Lung (tissue), 12 donors: ENCODE data around the gene MAP3K15. TPM values are rescaled to one million over a fixed set of nuclear protein-coding genes. Genes with fewer than 3 reads are reported as not detected.

Experiments used
- ATAC-seq: fragments of 200-7000 bp; cut with Tn5 transposase; one replicate; pipeline ENCODE4 v1.9.1; 2020; ENCODE audit warnings: moderate number of reproducible peaks; ENCODE audit not compliant: insufficient read depth, low FRiP score
- DNase-seq, 3 donors: peaks; one replicate each; pipeline ENCODE4 v3.0.0-alpha.2; 2013 to 2017
- H3K27ac ChIP-seq, 2 donors: one replicate each; pipeline ENCODE4 v1.5.1; 2013; ENCODE audit warnings: mild to moderate bottlenecking in 2 of 2, moderate library complexity in 2 of 2, control low read depth in 1 of 2, inconsistent platforms in 1 of 2, low read depth in 1 of 2, low read length in 1 of 2
- H3K27me3 ChIP-seq, 3 donors: one replicate each; pipeline ENCODE4 v1.5.1; 2013; ENCODE audit warnings: low read length in 2 of 3; ENCODE audit not compliant: control insufficient read depth in 3 of 3, insufficient read depth in 3 of 3
- H3K36me3 ChIP-seq, 4 donors: one replicate each; pipeline ENCODE4 v1.5.1; 2013; ENCODE audit warnings: low read length in 4 of 4, mild to moderate bottlenecking in 1 of 4, moderate library complexity in 1 of 4; ENCODE audit not compliant: control insufficient read depth in 4 of 4, insufficient read depth in 4 of 4
- H3K4me1 ChIP-seq, 5 donors: one replicate each; pipeline ENCODE4 v1.5.1; 2013; ENCODE audit warnings: low read length in 5 of 5, mild to moderate bottlenecking in 2 of 5, moderate library complexity in 1 of 5; ENCODE audit not compliant: control insufficient read depth in 5 of 5, insufficient read depth in 5 of 5
- H3K4me3 ChIP-seq: one replicate; pipeline ENCODE4 v1.5.1; 2013; ENCODE audit warnings: mild to moderate bottlenecking, control low read depth, moderate library complexity
- H3K9ac ChIP-seq, 2 donors: one replicate each; pipeline ENCODE4 v1.5.1; 2013; ENCODE audit warnings: low read length in 2 of 2, control low read depth in 1 of 2; ENCODE audit not compliant: insufficient read depth in 1 of 2
- H3K9me3 ChIP-seq, 4 donors: one replicate each; pipeline ENCODE4 v1.5.1; 2013; ENCODE audit warnings: low read length in 3 of 4, mild to moderate bottlenecking in 1 of 4, moderate library complexity in 1 of 4; ENCODE audit not compliant: control insufficient read depth in 4 of 4, insufficient read depth in 3 of 4
- WGBS, 2 donors: extraction: QIAGEN DNeasy Blood & Tissue Kit; methylation state at CpG; one replicate each; pipeline ENCODE4 v1.1.7; 2013; 5-methylcytosine and 5-hydroxymethylcytosine counted together
- polyA plus RNA-seq, 2 donors: library from polyadenylated mRNA; stranded (reverse); fragments of 200-250 nt; gene quantifications; one replicate each; pipeline ENCODE4 v1.2.1, GENCODE V29; 2013
- total RNA-seq, 2 donors: library from RNA; depleted of rRNA in 1 of 2; stranded (reverse); fragments of >200 nt in 1 of 2; gene quantifications; one replicate each; pipeline ENCODE4 v1.2.1, GENCODE V29; 2014 to 2021
- TF ChIP-seq, protein P1 (sequence below): IDR thresholded peaks from 2 replicates; pipeline ENCODE4 v1.5.1; 2012; ENCODE audit warnings: mild to moderate bottlenecking; ENCODE audit errors: control extremely low read depth, extremely low read depth
- donor health status: control.
- donor health status: control.
- donor health status: Bipolar disorder and iron deficiency.
- donor health status: healthy.
- donor health status: DM: yes; HTN: yes; CAD: no.

Gene MAP3K15
- total and polyA plus RNA-seq, 4 donors: 0.16 to 2.1 (median 0.40) TPM

- Histone ChIP-seq H3K9ac (no peak overlapping the region), H3K27ac (no peak overlapping the region), H3K27me3 (peaks cover 2 to 17% (median 4%) of the 10 kb centered on the region in 3 donors), H3K4me3 (no peak overlapping the region), H3K36me3 (no peaks in the 10 kb centered on the region), H3K9me3 (no peaks in the 10 kb centered on the region), H3K4me1 (no peaks in the 10 kb centered on the region)
- ATAC-seq: no peak
- 65 to 84% methylated on average over 5 of the region's 5 CpGs for WGBS, 2 donors
- TF ChIP-seq, protein P1, sequence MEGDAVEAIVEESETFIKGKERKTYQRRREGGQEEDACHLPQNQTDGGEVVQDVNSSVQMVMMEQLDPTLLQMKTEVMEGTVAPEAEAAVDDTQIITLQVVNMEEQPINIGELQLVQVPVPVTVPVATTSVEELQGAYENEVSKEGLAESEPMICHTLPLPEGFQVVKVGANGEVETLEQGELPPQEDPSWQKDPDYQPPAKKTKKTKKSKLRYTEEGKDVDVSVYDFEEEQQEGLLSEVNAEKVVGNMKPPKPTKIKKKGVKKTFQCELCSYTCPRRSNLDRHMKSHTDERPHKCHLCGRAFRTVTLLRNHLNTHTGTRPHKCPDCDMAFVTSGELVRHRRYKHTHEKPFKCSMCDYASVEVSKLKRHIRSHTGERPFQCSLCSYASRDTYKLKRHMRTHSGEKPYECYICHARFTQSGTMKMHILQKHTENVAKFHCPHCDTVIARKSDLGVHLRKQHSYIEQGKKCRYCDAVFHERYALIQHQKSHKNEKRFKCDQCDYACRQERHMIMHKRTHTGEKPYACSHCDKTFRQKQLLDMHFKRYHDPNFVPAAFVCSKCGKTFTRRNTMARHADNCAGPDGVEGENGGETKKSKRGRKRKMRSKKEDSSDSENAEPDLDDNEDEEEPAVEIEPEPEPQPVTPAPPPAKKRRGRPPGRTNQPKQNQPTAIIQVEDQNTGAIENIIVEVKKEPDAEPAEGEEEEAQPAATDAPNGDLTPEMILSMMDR: no peak
- no peak for DNase-seq
Observed at GRCh38 chrX:19555683-19556082, 40.4 kb upstream of the MAP3K15 start.

GRCh38 chrX:19555236-19555635, 39.9 kb upstream of the MAP3K15 start:
- H3K9me3 ChIP-seq: no peaks in the 10 kb centered on the region
- no peaks in the 10 kb centered on the region for H3K36me3 ChIP-seq
- WGBS, 2 donors: 90 to 97% methylated on average over 5 of the region's 5 CpGs

DNA sequence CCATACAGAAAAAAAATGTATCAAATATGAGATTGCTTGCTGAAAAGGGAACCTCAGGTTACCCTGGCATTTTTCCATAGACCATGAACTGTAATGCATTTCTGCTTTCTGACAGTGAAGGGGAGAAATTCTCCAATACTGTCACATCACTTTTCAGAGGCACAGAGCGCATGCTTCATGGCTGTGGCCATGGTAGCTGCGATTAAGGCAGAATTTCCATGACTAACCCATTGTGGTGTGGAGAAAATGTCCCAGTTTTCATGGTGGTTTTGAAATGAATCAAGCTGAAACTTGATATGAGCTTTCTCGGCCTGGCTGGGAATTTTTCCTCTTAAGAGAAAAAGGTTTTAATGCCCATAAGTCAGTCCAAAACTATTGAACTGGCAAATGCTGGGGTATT, 39.5 kb upstream of the MAP3K15 start:
- TF ChIP-seq, protein P1: no peak
- DNase-seq: no peak
- H3K9ac ChIP-seq: no peak overlapping the region
- no peaks in the 10 kb centered on the region for H3K9me3 ChIP-seq
- H3K4me1 ChIP-seq: no peaks in the 10 kb centered on the region
- no peak overlapping the region for H3K27ac ChIP-seq
- H3K4me3 ChIP-seq: no peak overlapping the region
- 59 to 76% methylated on average over 3 of the region's 3 CpGs for WGBS, 2 donors
- ATAC-seq: no peak
- no peaks in the 10 kb centered on the region for H3K36me3 ChIP-seq
- peaks cover 2 to 11% (median 4%) of the 10 kb centered on the region in 3 donors for H3K27me3 ChIP-seq

More at GRCh38 chrX:19555236-19555635, 39.9 kb upstream of the MAP3K15 start:
- Histone ChIP-seq H3K4me3 (no peak overlapping the region), H3K4me1 (no peaks in the 10 kb centered on the region), H3K27ac (no peak overlapping the region), H3K9ac (no peak overlapping the region), H3K27me3 (peaks cover 2 to 12% (median 4%) of the 10 kb centered on the region in 3 donors)
- ATAC-seq (no peak), DNase-seq (no peak)
- TF ChIP-seq, protein P1: no peak

- H3K9me3 ChIP-seq: no peaks in the 10 kb centered on the region
- no peak overlapping the region for H3K9ac ChIP-seq
- H3K4me3 ChIP-seq: no peak overlapping the region
- H3K4me1 ChIP-seq: no peaks in the 10 kb centered on the region
- peaks cover 2 to 11% (median 4%) of the 10 kb centered on the region in 3 donors for H3K27me3 ChIP-seq
- no peak for DNase-seq
- H3K27ac ChIP-seq: no peak overlapping the region
- 79 to 84% methylated on average over 5 to 6 of the region's 6 CpGs for WGBS, 2 donors
- ATAC-seq: no peak
- H3K36me3 ChIP-seq: peaks cover 0 to 2% (median 0%) of the 10 kb centered on the region in 4 donors
- TF ChIP-seq, protein P1: no peak
Observed at GRCh38 chrX:19552793-19553192, 37.5 kb upstream of the MAP3K15 start.
